SK-N-SH treated with all-trans-retinoic acid at 6 μM for 48 hours (cell line): ENCODE measurements around the gene PPP1R1A.

Source experiments
- ATAC-seq: fragments of 200-7000 bp; cut with Tn5 transposase; 3 replicates; pipeline ENCODE4 v1.9.1; 2020; ENCODE audit warnings: mild to moderate bottlenecking, moderate library complexity
- BACH2 ChIP-seq: fragments of 250-450 bp; sonication (Bioruptor Pico); IDR thresholded peaks from 2 replicates; pipeline ENCODE4 v1.9.0; 2021; ENCODE audit warnings: mild to moderate bottlenecking, borderline replicate concordance
- ESRRG ChIP-seq: fragments of 250-450 bp; sonication (Bioruptor Pico); IDR thresholded peaks from 2 replicates; pipeline ENCODE4 v1.6.1; 2021; ENCODE audit warnings: mild to moderate bottlenecking
- GLIS3 ChIP-seq: fragments of 250-450 bp; sonication (Bioruptor Pico); IDR thresholded peaks from 2 replicates; pipeline ENCODE4 v1.5.0; 2020; ENCODE audit warnings: mild to moderate bottlenecking, moderate library complexity
- OSR1 ChIP-seq: fragments of 250-450 bp; sonication (Bioruptor Pico); IDR thresholded peaks from 2 replicates; pipeline ENCODE4 v1.8.0; 2022; ENCODE audit warnings: moderate library complexity, mild to moderate bottlenecking, inconsistent platforms
- PPARA ChIP-seq: fragments of 250-450 bp; sonication (Bioruptor Pico); IDR thresholded peaks from 2 replicates; pipeline ENCODE4 v1.5.0; 2020; ENCODE audit warnings: mild to moderate bottlenecking, borderline replicate concordance
- SNAI2 ChIP-seq: fragments of 250-450 bp; sonication (Bioruptor Pico); IDR thresholded peaks from 2 replicates; pipeline ENCODE4 v1.5.0; 2020; ENCODE audit warnings: mild to moderate bottlenecking, moderate library complexity
- TCF4 ChIP-seq: fragments of 250-450 bp; sonication (Bioruptor Pico); IDR thresholded peaks from 2 replicates; pipeline ENCODE4 v1.8.0; 2021; ENCODE audit warnings: mild to moderate bottlenecking, moderate library complexity, borderline replicate concordance
- TOX ChIP-seq: fragments of 250-450 bp; sonication (Bioruptor Pico); IDR thresholded peaks from 2 replicates; pipeline ENCODE4 v1.8.0; 2021; ENCODE audit warnings: mild to moderate bottlenecking, moderate library complexity, borderline replicate concordance
- ZC3H10 ChIP-seq: fragments of 250-450 bp; sonication (Bioruptor Pico); IDR thresholded peaks from 2 replicates; pipeline ENCODE4 v1.5.1; 2021; ENCODE audit warnings: mild to moderate bottlenecking, moderate library complexity
- ZFP3 ChIP-seq: fragments of 250-450 bp; sonication (Bioruptor Pico); IDR thresholded peaks from 2 replicates; pipeline ENCODE4 v1.5.0; 2020; ENCODE audit warnings: mild to moderate bottlenecking, moderate library complexity
- ZFP30 ChIP-seq: fragments of 450-650 bp; formaldehyde crosslinking; IDR thresholded peaks from 2 replicates; pipeline ENCODE4 v1.5.0; 2022; ENCODE audit warnings: mild to moderate bottlenecking, moderate library complexity
- ZNF70 ChIP-seq: fragments of 450-650 bp; formaldehyde crosslinking; IDR thresholded peaks from 2 replicates; pipeline ENCODE4 v1.5.0; 2020; ENCODE audit warnings: mild to moderate bottlenecking, moderate library complexity
- ZNF8 ChIP-seq: fragments of 450-650 bp; formaldehyde crosslinking; IDR thresholded peaks from 2 replicates; pipeline ENCODE4 v1.5.0; 2020; ENCODE audit warnings: mild to moderate bottlenecking, moderate library complexity
- TF ChIP-seq, protein P1 (sequence below): fragments of 250-450 bp; sonication (Bioruptor Pico); IDR thresholded peaks from 2 replicates; pipeline ENCODE4 v1.5.1; 2020; ENCODE audit warnings: low read depth, mild to moderate bottlenecking, moderate library complexity
- TF ChIP-seq, protein P2 (sequence below): fragments of 250-450 bp; sonication (Bioruptor Pico); IDR thresholded peaks from 2 replicates; pipeline ENCODE4 v1.8.0; 2020; ENCODE audit warnings: mild to moderate bottlenecking, moderate library complexity, borderline replicate concordance
- TF ChIP-seq, protein P3 (sequence below): fragments of 250-450 bp; sonication (Bioruptor Pico); IDR thresholded peaks from 2 replicates; pipeline ENCODE4 v1.8.0; 2021; ENCODE audit warnings: low read depth, mild to moderate bottlenecking, moderate library complexity, borderline replicate concordance
- TF ChIP-seq, protein P4 (sequence below): fragments of 250-450 bp; sonication (Bioruptor Pico); IDR thresholded peaks from 2 replicates; pipeline ENCODE4 v1.5.1; 2021; ENCODE audit warnings: mild to moderate bottlenecking, moderate library complexity
- TF ChIP-seq, protein P5 (sequence below): fragments of 250-450 bp; sonication (Bioruptor Pico); IDR thresholded peaks from 2 replicates; pipeline ENCODE4 v1.5.0; 2020; ENCODE audit warnings: mild to moderate bottlenecking, moderate library complexity

Gene PPP1R1A

DNA sequence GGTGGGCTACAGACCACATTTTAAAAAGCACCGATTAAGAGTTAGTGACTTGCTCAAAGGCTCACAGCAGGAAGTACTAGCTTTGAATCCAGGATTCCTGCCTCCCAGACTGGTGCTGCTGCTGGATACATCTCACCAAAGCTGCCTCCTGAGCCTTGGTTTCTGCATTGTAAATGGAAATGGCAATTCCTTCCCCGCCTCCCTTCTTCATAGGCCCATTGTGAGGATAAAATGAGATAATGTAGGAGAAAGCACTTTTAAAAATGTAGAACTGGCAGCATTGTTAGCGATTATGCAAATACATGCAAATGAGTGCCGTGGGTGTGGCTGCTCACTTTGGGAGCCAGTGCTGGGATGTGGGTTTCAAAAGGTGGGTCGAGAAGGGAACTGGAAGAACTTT, 23.7 kb downstream of the PPP1R1A start:
- ATAC-seq: no peak
- no peak for TF ChIP-seq ESRRG
- TF ChIP-seq OSR1: no peak
- no peak for TF ChIP-seq TOX (CRISPR knock-in tag)
- TF ChIP-seq PPARA (CRISPR knock-in tag): no peak
- TF ChIP-seq, protein P1, sequence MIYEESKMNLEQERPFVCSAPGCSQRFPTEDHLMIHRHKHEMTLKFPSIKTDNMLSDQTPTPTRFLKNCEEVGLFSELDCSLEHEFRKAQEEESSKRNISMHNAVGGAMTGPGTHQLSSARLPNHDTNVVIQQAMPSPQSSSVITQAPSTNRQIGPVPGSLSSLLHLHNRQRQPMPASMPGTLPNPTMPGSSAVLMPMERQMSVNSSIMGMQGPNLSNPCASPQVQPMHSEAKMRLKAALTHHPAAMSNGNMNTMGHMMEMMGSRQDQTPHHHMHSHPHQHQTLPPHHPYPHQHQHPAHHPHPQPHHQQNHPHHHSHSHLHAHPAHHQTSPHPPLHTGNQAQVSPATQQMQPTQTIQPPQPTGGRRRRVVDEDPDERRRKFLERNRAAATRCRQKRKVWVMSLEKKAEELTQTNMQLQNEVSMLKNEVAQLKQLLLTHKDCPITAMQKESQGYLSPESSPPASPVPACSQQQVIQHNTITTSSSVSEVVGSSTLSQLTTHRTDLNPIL (CRISPR knock-in tag): no peak
- no peak for TF ChIP-seq BACH2 (CRISPR knock-in tag)
- TF ChIP-seq ZC3H10: no peak
- TF ChIP-seq, protein P2, sequence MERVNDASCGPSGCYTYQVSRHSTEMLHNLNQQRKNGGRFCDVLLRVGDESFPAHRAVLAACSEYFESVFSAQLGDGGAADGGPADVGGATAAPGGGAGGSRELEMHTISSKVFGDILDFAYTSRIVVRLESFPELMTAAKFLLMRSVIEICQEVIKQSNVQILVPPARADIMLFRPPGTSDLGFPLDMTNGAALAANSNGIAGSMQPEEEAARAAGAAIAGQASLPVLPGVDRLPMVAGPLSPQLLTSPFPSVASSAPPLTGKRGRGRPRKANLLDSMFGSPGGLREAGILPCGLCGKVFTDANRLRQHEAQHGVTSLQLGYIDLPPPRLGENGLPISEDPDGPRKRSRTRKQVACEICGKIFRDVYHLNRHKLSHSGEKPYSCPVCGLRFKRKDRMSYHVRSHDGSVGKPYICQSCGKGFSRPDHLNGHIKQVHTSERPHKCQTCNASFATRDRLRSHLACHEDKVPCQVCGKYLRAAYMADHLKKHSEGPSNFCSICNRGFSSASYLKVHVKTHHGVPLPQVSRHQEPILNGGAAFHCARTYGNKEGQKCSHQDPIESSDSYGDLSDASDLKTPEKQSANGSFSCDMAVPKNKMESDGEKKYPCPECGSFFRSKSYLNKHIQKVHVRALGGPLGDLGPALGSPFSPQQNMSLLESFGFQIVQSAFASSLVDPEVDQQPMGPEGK (CRISPR knock-in tag): no peak
- TF ChIP-seq, protein P3, sequence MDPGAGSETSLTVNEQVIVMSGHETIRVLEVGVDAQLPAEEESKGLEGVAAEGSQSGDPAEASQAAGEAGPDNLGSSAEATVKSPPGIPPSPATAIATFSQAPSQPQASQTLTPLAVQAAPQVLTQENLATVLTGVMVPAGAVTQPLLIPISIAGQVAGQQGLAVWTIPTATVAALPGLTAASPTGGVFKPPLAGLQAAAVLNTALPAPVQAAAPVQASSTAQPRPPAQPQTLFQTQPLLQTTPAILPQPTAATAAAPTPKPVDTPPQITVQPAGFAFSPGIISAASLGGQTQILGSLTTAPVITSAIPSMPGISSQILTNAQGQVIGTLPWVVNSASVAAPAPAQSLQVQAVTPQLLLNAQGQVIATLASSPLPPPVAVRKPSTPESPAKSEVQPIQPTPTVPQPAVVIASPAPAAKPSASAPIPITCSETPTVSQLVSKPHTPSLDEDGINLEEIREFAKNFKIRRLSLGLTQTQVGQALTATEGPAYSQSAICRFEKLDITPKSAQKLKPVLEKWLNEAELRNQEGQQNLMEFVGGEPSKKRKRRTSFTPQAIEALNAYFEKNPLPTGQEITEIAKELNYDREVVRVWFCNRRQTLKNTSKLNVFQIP: no peak

DNA sequence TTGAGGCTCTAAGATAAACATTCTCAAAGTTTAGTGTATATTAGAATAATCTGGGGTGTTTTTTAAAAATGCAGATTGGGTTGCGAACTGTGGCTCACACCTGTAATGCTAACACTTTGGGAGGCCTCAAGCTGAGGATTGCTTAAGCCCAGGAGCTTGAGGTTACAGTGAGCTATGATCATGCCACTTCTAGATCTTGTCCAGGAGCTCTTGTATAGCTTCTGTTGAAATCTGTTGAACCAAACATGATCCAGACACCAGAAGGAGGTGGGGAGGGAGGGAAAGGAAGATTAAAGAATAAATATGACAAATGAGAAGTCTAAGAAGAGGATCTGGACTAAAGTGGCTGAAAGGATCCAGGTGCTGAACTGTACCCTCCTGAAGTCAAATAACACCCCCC, 24.7 kb downstream of the PPP1R1A start:
- ATAC-seq: no peak
- TF ChIP-seq, protein P4, sequence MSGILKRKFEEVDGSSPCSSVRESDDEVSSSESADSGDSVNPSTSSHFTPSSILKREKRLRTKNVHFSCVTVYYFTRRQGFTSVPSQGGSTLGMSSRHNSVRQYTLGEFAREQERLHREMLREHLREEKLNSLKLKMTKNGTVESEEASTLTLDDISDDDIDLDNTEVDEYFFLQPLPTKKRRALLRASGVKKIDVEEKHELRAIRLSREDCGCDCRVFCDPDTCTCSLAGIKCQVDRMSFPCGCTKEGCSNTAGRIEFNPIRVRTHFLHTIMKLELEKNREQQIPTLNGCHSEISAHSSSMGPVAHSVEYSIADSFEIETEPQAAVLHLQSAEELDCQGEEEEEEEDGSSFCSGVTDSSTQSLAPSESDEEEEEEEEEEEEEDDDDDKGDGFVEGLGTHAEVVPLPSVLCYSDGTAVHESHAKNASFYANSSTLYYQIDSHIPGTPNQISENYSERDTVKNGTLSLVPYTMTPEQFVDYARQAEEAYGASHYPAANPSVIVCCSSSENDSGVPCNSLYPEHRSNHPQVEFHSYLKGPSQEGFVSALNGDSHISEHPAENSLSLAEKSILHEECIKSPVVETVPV (CRISPR knock-in tag): no peak
- TF ChIP-seq ZFP3 (CRISPR knock-in tag) (no peak), ZFP30 (CRISPR knock-in tag) (no peak), ZNF8 (CRISPR knock-in tag) (no peak), SNAI2 (no peak), OSR1 (no peak), ZC3H10 (no peak), ZNF70 (CRISPR knock-in tag) (no peak), GLIS3 (no peak), TOX (CRISPR knock-in tag) (no peak), BACH2 (CRISPR knock-in tag) (no peak)
- TF ChIP-seq, protein P5, sequence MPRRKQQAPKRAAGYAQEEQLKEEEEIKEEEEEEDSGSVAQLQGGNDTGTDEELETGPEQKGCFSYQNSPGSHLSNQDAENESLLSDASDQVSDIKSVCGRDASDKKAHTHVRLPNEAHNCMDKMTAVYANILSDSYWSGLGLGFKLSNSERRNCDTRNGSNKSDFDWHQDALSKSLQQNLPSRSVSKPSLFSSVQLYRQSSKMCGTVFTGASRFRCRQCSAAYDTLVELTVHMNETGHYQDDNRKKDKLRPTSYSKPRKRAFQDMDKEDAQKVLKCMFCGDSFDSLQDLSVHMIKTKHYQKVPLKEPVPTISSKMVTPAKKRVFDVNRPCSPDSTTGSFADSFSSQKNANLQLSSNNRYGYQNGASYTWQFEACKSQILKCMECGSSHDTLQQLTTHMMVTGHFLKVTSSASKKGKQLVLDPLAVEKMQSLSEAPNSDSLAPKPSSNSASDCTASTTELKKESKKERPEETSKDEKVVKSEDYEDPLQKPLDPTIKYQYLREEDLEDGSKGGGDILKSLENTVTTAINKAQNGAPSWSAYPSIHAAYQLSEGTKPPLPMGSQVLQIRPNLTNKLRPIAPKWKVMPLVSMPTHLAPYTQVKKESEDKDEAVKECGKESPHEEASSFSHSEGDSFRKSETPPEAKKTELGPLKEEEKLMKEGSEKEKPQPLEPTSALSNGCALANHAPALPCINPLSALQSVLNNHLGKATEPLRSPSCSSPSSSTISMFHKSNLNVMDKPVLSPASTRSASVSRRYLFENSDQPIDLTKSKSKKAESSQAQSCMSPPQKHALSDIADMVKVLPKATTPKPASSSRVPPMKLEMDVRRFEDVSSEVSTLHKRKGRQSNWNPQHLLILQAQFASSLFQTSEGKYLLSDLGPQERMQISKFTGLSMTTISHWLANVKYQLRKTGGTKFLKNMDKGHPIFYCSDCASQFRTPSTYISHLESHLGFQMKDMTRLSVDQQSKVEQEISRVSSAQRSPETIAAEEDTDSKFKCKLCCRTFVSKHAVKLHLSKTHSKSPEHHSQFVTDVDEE: no peak
- TF ChIP-seq, protein P1 (CRISPR knock-in tag): no peak

DNA sequence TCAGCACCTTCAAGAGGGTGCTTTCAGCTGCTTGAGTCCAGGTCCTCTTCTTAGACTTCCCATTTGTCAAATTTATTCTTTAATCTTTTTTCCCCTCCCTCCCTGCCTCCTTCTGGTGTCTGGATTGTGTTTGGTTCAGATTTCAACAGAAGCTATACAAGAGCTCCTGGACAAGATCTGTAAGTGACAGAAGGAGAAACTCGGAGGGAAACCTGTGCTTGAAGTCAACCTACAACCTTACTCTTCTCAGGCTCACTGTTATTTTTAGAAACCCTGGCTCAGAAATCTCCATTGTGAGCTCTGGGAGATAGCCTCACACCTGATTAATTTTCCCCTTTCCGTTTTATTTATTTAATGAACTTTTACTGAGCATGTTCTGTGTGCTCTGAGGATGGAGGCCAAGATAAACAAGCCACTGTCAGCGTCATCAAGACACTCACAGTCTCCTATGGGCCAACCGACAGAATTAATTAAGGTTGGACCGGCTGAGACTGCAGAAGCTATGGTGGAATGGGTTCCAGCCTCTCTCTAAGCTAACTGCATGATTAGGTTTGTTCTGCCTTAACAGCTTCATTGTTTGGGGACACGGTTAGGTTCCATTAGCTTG, 25.6 kb downstream of the PPP1R1A start:
- no peak for ATAC-seq
- TF ChIP-seq, protein P1 (CRISPR knock-in tag): no peak
- TF ChIP-seq ZFP3 (CRISPR knock-in tag) (no peak), TOX (CRISPR knock-in tag) (no peak), ZNF8 (CRISPR knock-in tag) (no peak), GLIS3 (no peak), TCF4 (CRISPR knock-in tag) (no peak)
- TF ChIP-seq, protein P5: no peak
- TF ChIP-seq, protein P2 (CRISPR knock-in tag): no peak
